ENCODE results near the gene ADAMTS7.

Gene ADAMTS7

GRCh38 chr15:78715434-78715833, 95.8 kb downstream of the ADAMTS7 start:
- no peak for DNase-seq

- no peak for DNase-seq
Observed at GRCh38 chr15:78714890-78715289, 96.4 kb downstream of the ADAMTS7 start.

GRCh38 chr15:78712797-78713515, 98.3 kb downstream of the ADAMTS7 start:
- no peak for DNase-seq

- DNase-seq = no peak
Observed at GRCh38 chr15:78711638-78712037, 99.6 kb downstream of the ADAMTS7 start.

GRCh38 chr15:78709263-78709882, 101.9 kb downstream of the ADAMTS7 start:
- DNase-seq = no peak

Data from DMS153 (cell line).